K562 (cell line): ENCODE data around the gene RGPD8. TPM values are rescaled to one million over a fixed set of nuclear protein-coding genes. Genes with fewer than 3 reads are reported as not detected.
"Not testable (repeated sequence)": the region's sequence is repeated elsewhere in the genome, so short reads cannot be mapped to it uniquely, and the experiment has no call there.

Experiments used
- ATAC-seq: fragments of 200-7000 bp; cut with Tn5 transposase; 3 replicates; pipeline ENCODE4 v1.9.1; 2020; ENCODE audit warnings: moderate library complexity
- BruUV-seq: library from RNA; stranded (reverse); fragments of 400-500 nt; replicated peaks from 2 replicates; lab custom pipeline; 2021; lab: Mats Ljungman, UMichigan
- CTCF ChIA-PET: fragments of 300-600 bp; formaldehyde crosslinking; extraction: SDS; loops from one replicate; lab custom pipeline; 2021; ENCODE audit warnings: low intra/inter-chr PET ratio; lab: Yijun Ruan, JAX
- POLR2A ChIA-PET: fragments of 300-600, 350-650 bp; sonication (Branson Sonifier 250); formaldehyde crosslinking; extraction: SDS; loops from one replicate; lab custom pipeline; 2021; ENCODE audit warnings: antibody characterized with exemption, inconsistent platforms; lab: Yijun Ruan, JAX
- DNase-seq, 4 experiments: peaks; one replicate each; pipeline versions ENCODE4 v3.0.0 to v3.0.0-alpha.2; 2011 to 2018; ENCODE audit warnings: low spot score in 3 of 4, mixed read lengths in 3 of 4; ENCODE audit errors: extremely low read depth in 1 of 4
- FAIRE-seq: peaks from 2 replicates; lab custom pipeline; 2011; peaks lifted over from hg19 to GRCh38; lab: Jason Lieb, UNC
- H2AFZ ChIP-seq: 2 replicates; pipeline ENCODE4 v1.6.0; 2011; ENCODE audit warnings: low read depth, low read length, control low read depth, inconsistent platforms
- H3K27ac ChIP-seq: fragments of 200-600 bp; 3 replicates; pipeline ENCODE4 v1.8.0; 2011; ENCODE audit warnings: low read depth, mild to moderate bottlenecking, control low read depth, inconsistent platforms, low read length, moderate library complexity, mixed read lengths; ENCODE audit errors: extremely low read depth
- H3K27me3 ChIP-seq, 2 experiments: fragments of 300-600 bp in 1 of 2; 2 replicates in 1 of 2; 3 replicates in 1 of 2; pipeline versions ENCODE4 v1.6.0 to v1.8.0; 2011; ENCODE audit warnings: inconsistent platforms in 2 of 2, low read length in 2 of 2, mild to moderate bottlenecking in 1 of 2, mixed read lengths in 1 of 2, moderate library complexity in 1 of 2; ENCODE audit not compliant: control insufficient read depth in 2 of 2, insufficient read depth in 2 of 2
- H3K36me3 ChIP-seq: fragments of 300-600 bp; 3 replicates; pipeline ENCODE4 v1.8.0; 2011; ENCODE audit warnings: mild to moderate bottlenecking, low read length, inconsistent platforms; ENCODE audit not compliant: control insufficient read depth, insufficient read depth
- H3K4me1 ChIP-seq, 2 experiments: fragments of 200-600 bp in 1 of 2; replicated peaks in 1 of 2; 2 replicates in 1 of 2; 3 replicates in 1 of 2; pipeline versions ENCODE4 v1.5.1 to v1.8.0; 2011; ENCODE audit warnings: inconsistent platforms in 2 of 2, low read length in 2 of 2, mild to moderate bottlenecking in 1 of 2, mixed read lengths in 1 of 2, moderate library complexity in 1 of 2; ENCODE audit not compliant: control insufficient read depth in 2 of 2, insufficient read depth in 2 of 2
- H3K4me2 ChIP-seq: 2 replicates; pipeline ENCODE4 v1.6.1; 2011; ENCODE audit warnings: low read length, control low read depth, inconsistent platforms, mixed read lengths; ENCODE audit not compliant: insufficient read depth
- H3K4me3 ChIP-seq: fragments of 200-600 bp; sonication (generic), shearing (Covaris generic); 2 replicates; pipeline ENCODE4 v1.5.1; 2016; ENCODE audit warnings: control low read depth, inconsistent platforms
- H3K79me2 ChIP-seq: fragments of 200-600 bp; 3 replicates; pipeline ENCODE4 v1.8.0; 2011; ENCODE audit warnings: low read length, inconsistent platforms; ENCODE audit not compliant: control insufficient read depth, insufficient read depth
- H3K9ac ChIP-seq, 2 experiments: 2 replicates each; pipeline versions ENCODE4 v1.6.0 to v1.6.1; 2011; ENCODE audit warnings: low read depth in 2 of 2, low read length in 2 of 2, control low read depth in 1 of 2, inconsistent platforms in 1 of 2, mild to moderate bottlenecking in 1 of 2, mixed read lengths in 1 of 2; ENCODE audit not compliant: insufficient read depth in 1 of 2
- H3K9me1 ChIP-seq: one replicate; pipeline ENCODE4 v1.6.0; 2011; ENCODE audit warnings: inconsistent platforms, mild to moderate bottlenecking, low read length, moderate library complexity; ENCODE audit not compliant: control insufficient read depth, insufficient read depth
- H3K9me3 ChIP-seq: replicated peaks from 2 replicates; pipeline ENCODE4 v1.5.1; 2011; ENCODE audit warnings: low read depth, low read length, inconsistent platforms; ENCODE audit not compliant: control insufficient read depth, insufficient read depth
- H4K20me1 ChIP-seq: replicated peaks from 2 replicates; pipeline ENCODE4 v1.6.1; 2011; ENCODE audit warnings: low read length, inconsistent platforms, mixed read lengths; ENCODE audit not compliant: control insufficient read depth, insufficient read depth
- TRIM28 ChIP-seq: fragments of 450-650 bp; IDR thresholded peaks from 2 replicates; pipeline ENCODE4 v1.6.1; 2017
- ZNF280A ChIP-seq: fragments of 450-650 bp; IDR thresholded peaks from 2 replicates; pipeline ENCODE4 v1.6.1; 2018; ENCODE audit warnings: mild to moderate bottlenecking, low read depth; ENCODE audit not compliant: partially characterized antibody
- WGBS: fragments of 100-300 bp; shearing (Covaris generic); methylation state at CpG from one replicate; pipeline ENCODE4 v1.1.6; 2016; ENCODE audit warnings: low coverage, mixed read lengths; ENCODE audit not compliant: insufficient coverage; ENCODE audit errors: missing lambda C conversion rate; 5-methylcytosine and 5-hydroxymethylcytosine counted together
- in situ Hi-C: fragments of 300-500 bp; cut with MboI; formaldehyde crosslinking; loops from 4 replicates; pipeline ENCODE4 v1.15.0; 2018; ENCODE audit warnings: inconsistent platforms, mixed read lengths
- intact Hi-C: fragments of 100-400 bp; cut with micrococcal nuclease; formaldehyde crosslinking; loops from 2 replicates; pipeline ENCODE4 v1.14.2; 2022
- polyA plus RNA-seq, 8 experiments: library from polyadenylated mRNA; depleted of rRNA in 4 of 8; stranded (reverse) in 5 of 8; unstranded in 3 of 8; fragments of >200 nt; fragmentation: Nextera tagmentation in 2 of 8; fragmentation: Illumina TruSeq in 1 of 8; extraction: Ambion mirVana in 2 of 8; extraction: Trizol in 1 of 8; gene quantifications; 2 replicates each; pipeline versions ENCODE4 v1.2.1 to v1.2.3, GENCODE V29; 2011 to 2014; ENCODE audit warnings: inconsistent platforms in 1 of 8, missing spikeins in 1 of 8
- total RNA-seq, 7 experiments: library from RNA; depleted of rRNA in 6 of 7; stranded (reverse); fragments of >200 nt in 6 of 7; fragmentation: Illumina TruSeq in 2 of 7; extraction: Trizol in 2 of 7; gene quantifications; 2 replicates each; pipeline versions ENCODE4 v1.2.1 to v1.2.3, GENCODE V29; 2011 to 2021; ENCODE audit warnings: low replicate concordance in 1 of 7

Gene RGPD8
- total and polyA plus RNA-seq, 9 of the 15 experiments (the other 6 are each of a cell fraction or from before 2014, with no cell fraction given) = 0.03 to 0.47 (median 0.12) TPM; not detected in 1

- CTCF ChIA-PET, H2AFZ ChIP-seq, H3K4me2 ChIP-seq, H3K4me3 ChIP-seq, H3K9me1 ChIP-seq, H3K27me3 ChIP-seq, FAIRE-seq, H3K9ac ChIP-seq, H3K36me3 ChIP-seq, POLR2A ChIA-PET, H3K27ac ChIP-seq, DNase-seq, H3K79me2 ChIP-seq, BruUV-seq, intact Hi-C loops, H3K9me3 ChIP-seq, H3K4me1 ChIP-seq, ATAC-seq, in situ Hi-C loops, H4K20me1 ChIP-seq: not testable (repeated sequence)
- peak; percentile 71 for TF ChIP-seq TRIM28
- peak; percentile 16 for TF ChIP-seq ZNF280A
- 27% methylated on average over 4 of the region's 7 CpGs for WGBS
These were observed 73.4 kb downstream of the RGPD8 start for GRCh38 chr2:112360055-112360454.

DNA sequence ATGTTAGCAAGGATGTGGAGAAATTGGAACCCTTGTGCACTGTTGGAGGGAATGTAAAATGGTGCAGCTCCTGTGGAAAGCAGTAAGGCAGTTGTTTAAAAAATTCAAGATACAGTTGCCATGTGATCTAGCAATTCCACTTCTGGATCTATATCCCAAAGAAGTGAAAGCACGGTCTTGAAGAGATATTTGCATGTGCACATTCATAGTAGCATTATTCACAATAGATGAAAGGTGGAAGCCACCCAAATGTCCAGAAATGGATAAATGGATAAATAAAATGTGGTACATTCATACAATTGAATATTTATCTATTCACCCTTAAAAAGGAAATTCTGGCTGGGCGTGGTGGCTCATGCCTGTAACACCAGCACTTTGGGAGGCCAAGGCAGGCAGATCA, 79.1 kb downstream of the RGPD8 start:
- H3K4me3 ChIP-seq, FAIRE-seq, in situ Hi-C loops, BruUV-seq, H3K9me1 ChIP-seq, ATAC-seq, H3K9me3 ChIP-seq, CTCF ChIA-PET, H3K27me3 ChIP-seq, POLR2A ChIA-PET, DNase-seq, H3K4me1 ChIP-seq, H3K27ac ChIP-seq, H3K79me2 ChIP-seq, H3K4me2 ChIP-seq, H3K9ac ChIP-seq, H3K36me3 ChIP-seq, H4K20me1 ChIP-seq, intact Hi-C loops, H2AFZ ChIP-seq: not testable (repeated sequence)
- 36% methylated on average over 2 of the region's 2 CpGs for WGBS
